ENCODE results near the gene FGFBP1. TPM values are rescaled to one million over a fixed set of nuclear protein-coding genes. Genes with fewer than 3 reads are reported as not detected.

Gene FGFBP1
- polyA plus RNA-seq, 1 donor from 2014 or later, result not detected

DNA sequence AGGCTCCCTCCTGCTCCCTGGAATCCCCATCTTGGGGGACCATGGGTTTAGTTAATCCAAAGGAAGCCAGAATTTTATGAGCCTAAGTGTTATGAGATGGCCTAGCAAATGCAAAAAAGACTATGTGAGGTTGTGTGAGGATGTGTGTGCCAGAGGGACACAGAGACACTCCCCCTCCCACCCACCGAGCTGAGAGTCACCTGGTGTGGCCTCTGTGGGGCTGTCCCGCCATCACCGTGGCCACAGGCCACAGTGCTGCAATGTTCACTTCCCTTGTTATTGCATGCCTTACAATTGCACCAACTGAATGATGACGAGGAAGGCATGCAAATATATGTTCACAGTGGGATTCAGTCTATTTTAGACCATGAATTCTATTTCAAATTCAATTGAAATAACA, 25.0 kb upstream of the FGFBP1 start:
- Histone ChIP-seq H3K27me3 (ENCODE audit: insufficient read depth, low read depth, low read length) (no peaks in the 10 kb centered on the region), H4K20me1 (ENCODE audit: insufficient read depth) (no peaks in the 10 kb centered on the region), H3K4me2 (ENCODE audit: low read length) (no peak overlapping the region), H3K9me2 (ENCODE audit: insufficient read depth, low read length) (no peaks in the 10 kb centered on the region), H3F3A (ENCODE audit: insufficient read depth, low read length, poor library complexity, severe bottlenecking) (no peaks in the 10 kb centered on the region), H3K4me3 (ENCODE audit: low read length) (no peak overlapping the region), H2AFZ (ENCODE audit: low read depth, low read length) (no peak overlapping the region), H3K79me2 (replicated peaks; ENCODE audit: insufficient read depth, low read length) (no peaks in the 10 kb centered on the region), H3K27ac (ENCODE audit: low read length) (no peak overlapping the region), H3K9me3 (ENCODE audit: low read length) (no peaks in the 10 kb centered on the region), H3K9ac (ENCODE audit: low read length) (no peak overlapping the region), H3K36me3 (ENCODE audit: insufficient read depth, low read length) (no peaks in the 10 kb centered on the region)
- TF ChIP-seq, protein P1, sequence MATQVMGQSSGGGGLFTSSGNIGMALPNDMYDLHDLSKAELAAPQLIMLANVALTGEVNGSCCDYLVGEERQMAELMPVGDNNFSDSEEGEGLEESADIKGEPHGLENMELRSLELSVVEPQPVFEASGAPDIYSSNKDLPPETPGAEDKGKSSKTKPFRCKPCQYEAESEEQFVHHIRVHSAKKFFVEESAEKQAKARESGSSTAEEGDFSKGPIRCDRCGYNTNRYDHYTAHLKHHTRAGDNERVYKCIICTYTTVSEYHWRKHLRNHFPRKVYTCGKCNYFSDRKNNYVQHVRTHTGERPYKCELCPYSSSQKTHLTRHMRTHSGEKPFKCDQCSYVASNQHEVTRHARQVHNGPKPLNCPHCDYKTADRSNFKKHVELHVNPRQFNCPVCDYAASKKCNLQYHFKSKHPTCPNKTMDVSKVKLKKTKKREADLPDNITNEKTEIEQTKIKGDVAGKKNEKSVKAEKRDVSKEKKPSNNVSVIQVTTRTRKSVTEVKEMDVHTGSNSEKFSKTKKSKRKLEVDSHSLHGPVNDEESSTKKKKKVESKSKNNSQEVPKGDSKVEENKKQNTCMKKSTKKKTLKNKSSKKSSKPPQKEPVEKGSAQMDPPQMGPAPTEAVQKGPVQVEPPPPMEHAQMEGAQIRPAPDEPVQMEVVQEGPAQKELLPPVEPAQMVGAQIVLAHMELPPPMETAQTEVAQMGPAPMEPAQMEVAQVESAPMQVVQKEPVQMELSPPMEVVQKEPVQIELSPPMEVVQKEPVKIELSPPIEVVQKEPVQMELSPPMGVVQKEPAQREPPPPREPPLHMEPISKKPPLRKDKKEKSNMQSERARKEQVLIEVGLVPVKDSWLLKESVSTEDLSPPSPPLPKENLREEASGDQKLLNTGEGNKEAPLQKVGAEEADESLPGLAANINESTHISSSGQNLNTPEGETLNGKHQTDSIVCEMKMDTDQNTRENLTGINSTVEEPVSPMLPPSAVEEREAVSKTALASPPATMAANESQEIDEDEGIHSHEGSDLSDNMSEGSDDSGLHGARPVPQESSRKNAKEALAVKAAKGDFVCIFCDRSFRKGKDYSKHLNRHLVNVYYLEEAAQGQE (IDR thresholded peaks at IDR 0.05; ENCODE audit: borderline replicate concordance), result no peak
- TF ChIP-seq TAF1 (IDR thresholded peaks at IDR 0.05; ENCODE audit: low read depth) (no peak), EP300 (conservative IDR thresholded peaks at IDR 0.05; ENCODE audit: poor library complexity, severe bottlenecking) (no peak), MXI1 (conservative IDR thresholded peaks at IDR 0.05; ENCODE audit: poor library complexity, severe bottlenecking) (no peak), POLR2AphosphoS5 (IDR thresholded peaks at IDR 0.05) (no peak), RAD21 (conservative IDR thresholded peaks at IDR 0.05) (no peak)

- Histone ChIP-seq H3K4me2 (ENCODE audit: low read length) (no peak within 1 kb of the TSS), H3F3A (ENCODE audit: insufficient read depth, low read length, poor library complexity, severe bottlenecking) (no peaks in the 10 kb centered on the region), H4K20me1 (ENCODE audit: insufficient read depth) (no peaks in the 10 kb centered on the region), H3K79me2 (replicated peaks; ENCODE audit: insufficient read depth, low read length) (no peaks in the 10 kb centered on the region), H3K9ac (ENCODE audit: low read length) (no peak within 1 kb of the TSS), H3K36me3 (ENCODE audit: insufficient read depth, low read length) (no peaks in the 10 kb centered on the region), H3K27me3 (ENCODE audit: insufficient read depth, low read depth, low read length) (no peaks in the 10 kb centered on the region), H3K27ac (ENCODE audit: low read length) (no peak within 1 kb of the TSS), H3K9me3 (ENCODE audit: low read length) (no peaks in the 10 kb centered on the region), H3K9me2 (ENCODE audit: insufficient read depth, low read length) (no peaks in the 10 kb centered on the region), H2AFZ (ENCODE audit: low read depth, low read length) (no peak within 1 kb of the TSS), H3K4me3 (ENCODE audit: low read length) (no peak within 1 kb of the TSS)
- TF ChIP-seq CTCF (IDR thresholded peaks at IDR 0.05; ENCODE audit: poor library complexity, severe bottlenecking), result peak; percentile 29
- peak; percentile 15 for TF ChIP-seq RAD21 (conservative IDR thresholded peaks at IDR 0.05)
- TF ChIP-seq SMC3 (conservative IDR thresholded peaks at IDR 0.05; ENCODE audit: poor library complexity), result peak; percentile 25
- no peak for TF ChIP-seq MXI1 (conservative IDR thresholded peaks at IDR 0.05; ENCODE audit: poor library complexity, severe bottlenecking)
- TF ChIP-seq, protein P1 (IDR thresholded peaks at IDR 0.05; ENCODE audit: borderline replicate concordance), result no peak
- TF ChIP-seq POLR2AphosphoS5 (IDR thresholded peaks at IDR 0.05), result no peak
- TF ChIP-seq TAF1 (IDR thresholded peaks at IDR 0.05; ENCODE audit: low read depth), result no peak
Measured at GRCh38 chr4:15963001-15963451, 24.5 kb upstream of the FGFBP1 start, which contains the start of gene FGFBP2. FGFBP2 (minus strand) TSS chr4:15963175; CDS start chr4:15963129, 46 bp downstream.

Measured in neural cell (in vitro differentiated cells).